ENCODE results near the gene C1QTNF4. TPM values are rescaled to one million over a fixed set of nuclear protein-coding genes. Genes with fewer than 3 reads are reported as not detected.

C1QTNF4 gene
- total RNA-seq, 2 experiments from 2014 or later = 0.41 to 0.92 TPM

GRCh38 chr11:47615249-47615648, 21.0 kb upstream of the C1QTNF4 start:
- no peak overlapping the region for H3K4me3 ChIP-seq (ENCODE audit: low read length)
- Mint-ChIP-seq H3K9me3 (no peaks in the 10 kb centered on the region), H3K4me1 (ENCODE audit: low read depth) (no peaks in the 10 kb centered on the region), H3K27ac (no peak overlapping the region), H3K36me3 (ENCODE audit: low read depth) (peaks cover 16% of the 10 kb centered on the region), H3K4me3 (no peak overlapping the region), H3K27me3 (no peaks in the 10 kb centered on the region)
- ChIA-PET CTCF (no interaction called here), POLR2A (no interaction called here)
- DNase-seq (no peak), ATAC-seq (ENCODE audit: poor library complexity) (no peak)
- no peak for TF ChIP-seq CTCF (IDR thresholded peaks at IDR 0.05)
- no peak overlapping the region for H3K27ac ChIP-seq (ENCODE audit: low read depth in 1 of 2, low read length in 2 of 2)
- H3K27me3 ChIP-seq (ENCODE audit: control insufficient read depth in 1 of 2, insufficient read depth in 2 of 2, low read length in 2 of 2) = no peaks in the 10 kb centered on the region
- intact Hi-C loops (cut with DNase I, micrococcal nuclease) = no loop called here
- H3K4me1 ChIP-seq (ENCODE audit: insufficient read depth, low read length) = peaks cover 2% of the 10 kb centered on the region
- H3K36me3 ChIP-seq (ENCODE audit: insufficient read depth, low read length) = peaks cover 12% of the 10 kb centered on the region
- no peaks in the 10 kb centered on the region for H3K9me3 ChIP-seq (ENCODE audit: control insufficient read depth in 1 of 2, insufficient read depth in 1 of 2, low read length in 2 of 2)

GRCh38 chr11:47611348-47611794, 17.2 kb upstream of the C1QTNF4 start:
- no peak overlapping the region for H3K27ac ChIP-seq (ENCODE audit: low read depth in 1 of 2, low read length in 2 of 2)
- intact Hi-C loops (cut with DNase I, micrococcal nuclease) = no loop called here
- no peak for TF ChIP-seq CTCF (IDR thresholded peaks at IDR 0.05)
- Mint-ChIP-seq H3K36me3 (ENCODE audit: low read depth) (no peaks in the 10 kb centered on the region), H3K4me3 (no peak overlapping the region), H3K4me1 (ENCODE audit: low read depth) (no peaks in the 10 kb centered on the region), H3K9me3 (no peaks in the 10 kb centered on the region), H3K27me3 (no peaks in the 10 kb centered on the region), H3K27ac (no peak overlapping the region)
- peaks cover 2% of the 10 kb centered on the region for H3K4me1 ChIP-seq (ENCODE audit: insufficient read depth, low read length)
- ChIA-PET POLR2A (no interaction called here), CTCF (no interaction called here)
- H3K27me3 ChIP-seq (ENCODE audit: control insufficient read depth in 1 of 2, insufficient read depth in 2 of 2, low read length in 2 of 2) = no peaks in the 10 kb centered on the region
- no peak overlapping the region for H3K4me3 ChIP-seq (ENCODE audit: low read length)
- H3K9me3 ChIP-seq (ENCODE audit: control insufficient read depth in 1 of 2, insufficient read depth in 1 of 2, low read length in 2 of 2) = no peaks in the 10 kb centered on the region
- no peak for ATAC-seq (ENCODE audit: poor library complexity)
- H3K36me3 ChIP-seq (ENCODE audit: insufficient read depth, low read length) = no peaks in the 10 kb centered on the region
- peak in 1 of 14 experiments; percentile 14 for DNase-seq

- intact Hi-C loops (cut with DNase I, micrococcal nuclease) = no loop called here
- H3K36me3 ChIP-seq (ENCODE audit: insufficient read depth, low read length) = no peaks in the 10 kb centered on the region
- H3K4me3 ChIP-seq (ENCODE audit: low read length) = no peak overlapping the region
- TF ChIP-seq CTCF (IDR thresholded peaks at IDR 0.05) = no peak
- POLR2A ChIA-PET = no interaction called here
- Mint-ChIP-seq H3K9me3 (no peaks in the 10 kb centered on the region), H3K36me3 (ENCODE audit: low read depth) (no peaks in the 10 kb centered on the region), H3K4me3 (no peak overlapping the region), H3K27me3 (no peaks in the 10 kb centered on the region), H3K4me1 (ENCODE audit: low read depth) (no peaks in the 10 kb centered on the region), H3K27ac (no peak overlapping the region)
- ATAC-seq (ENCODE audit: poor library complexity) = no peak
- no peaks in the 10 kb centered on the region for H3K27me3 ChIP-seq (ENCODE audit: control insufficient read depth in 1 of 2, insufficient read depth in 2 of 2, low read length in 2 of 2)
- CTCF ChIA-PET = no interaction called here
- H3K27ac ChIP-seq (ENCODE audit: low read depth in 1 of 2, low read length in 2 of 2) = no peak overlapping the region
- H3K9me3 ChIP-seq (ENCODE audit: control insufficient read depth in 1 of 2, insufficient read depth in 1 of 2, low read length in 2 of 2) = no peaks in the 10 kb centered on the region
- no peaks in the 10 kb centered on the region for H3K4me1 ChIP-seq (ENCODE audit: insufficient read depth, low read length)
- no peak for DNase-seq
Measured at GRCh38 chr11:47609675-47610074, 15.5 kb upstream of the C1QTNF4 start.
